GM21737 (cell line): ENCODE measurements around the gene SUMO3.
"Not testable (repeated sequence)": the region's sequence is repeated elsewhere in the genome, so short reads cannot be mapped to it uniquely, and the experiment has no call there.

Experiments used
- ATAC-seq: cut with Tn5 transposase; IDR thresholded peaks from one replicate; pipeline ENCODE4 v1.9.1; 2021; ENCODE audit warnings: mild to moderate bottlenecking, moderate library complexity; ENCODE audit not compliant: unreplicated experiment

SUMO3 gene

DNA sequence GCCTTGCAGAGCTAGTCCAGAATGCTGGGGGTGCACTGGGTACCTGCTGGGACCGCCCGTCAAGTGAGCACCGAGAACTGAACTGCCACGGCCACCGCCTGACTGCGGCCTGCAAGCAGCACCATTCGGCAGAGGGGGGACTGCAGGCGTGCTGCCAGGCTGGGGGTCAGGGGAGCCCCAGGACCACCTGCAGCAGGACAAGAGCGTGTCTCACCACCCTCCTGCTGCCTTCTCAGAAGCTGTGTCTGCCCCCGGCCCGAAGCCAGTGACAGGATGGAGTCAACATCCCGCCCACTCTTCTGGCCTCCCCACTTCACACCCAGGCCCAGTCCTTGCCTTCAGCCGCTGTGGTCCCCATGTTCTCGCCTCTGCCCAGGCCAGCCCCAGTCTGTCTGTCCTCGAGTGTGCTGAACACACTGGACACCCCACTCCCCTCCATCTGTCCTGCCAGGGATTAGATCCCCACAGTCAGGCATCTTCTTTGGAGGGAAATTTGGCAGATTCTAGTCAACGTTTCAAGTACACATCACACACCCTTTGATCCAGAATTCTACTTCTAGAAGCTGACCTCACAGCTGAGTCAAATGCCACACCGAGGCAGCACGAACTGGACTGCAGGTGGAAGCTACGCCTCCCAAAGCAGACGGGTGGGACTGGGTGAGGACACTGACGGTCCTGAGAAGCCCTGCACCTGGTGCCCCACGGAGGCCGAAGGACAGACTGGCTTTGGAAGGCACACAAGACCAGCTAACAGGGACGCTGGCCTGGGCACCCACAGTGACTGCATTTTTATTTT, 29.6 kb upstream of the SUMO3 start:
- ATAC-seq, result no peak

DNA sequence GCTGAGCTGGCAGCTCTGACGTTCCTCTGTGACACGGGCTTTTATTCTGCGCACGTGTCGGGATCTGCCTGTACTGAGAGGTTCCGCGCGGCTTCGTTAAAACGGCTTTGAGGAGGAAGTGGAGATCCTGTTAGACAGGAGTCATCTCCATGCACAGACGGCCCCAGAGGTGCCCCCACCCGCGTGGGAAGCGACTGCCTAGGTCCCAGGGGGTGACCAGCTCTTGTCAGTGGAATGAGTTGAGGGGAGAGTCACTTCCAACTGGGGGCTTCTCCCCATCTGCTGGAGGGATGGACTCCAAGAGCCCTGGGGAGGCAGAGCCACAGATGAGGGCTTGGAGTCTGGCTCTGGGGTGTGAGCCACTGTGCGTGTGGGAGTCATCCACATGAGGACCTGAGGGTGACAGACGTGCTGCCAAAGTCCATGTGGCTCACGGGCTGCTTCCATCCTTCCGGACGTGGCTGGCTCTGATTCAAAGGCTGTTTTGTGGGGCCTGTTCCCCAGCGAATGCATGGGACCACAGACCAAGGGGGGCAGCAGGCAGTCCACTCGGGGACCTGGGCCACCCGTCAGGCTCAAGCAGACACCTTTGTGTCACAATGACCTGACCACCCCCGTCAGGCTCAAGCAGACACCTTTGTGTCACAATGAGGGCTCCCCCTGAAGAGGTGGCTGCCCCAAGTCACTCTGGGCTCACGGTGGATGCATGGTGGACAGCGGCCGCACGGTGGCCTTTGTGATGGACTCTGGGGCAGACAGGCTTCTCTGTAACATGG, 28.8 kb upstream of the SUMO3 start:
- ATAC-seq, result no peak

DNA sequence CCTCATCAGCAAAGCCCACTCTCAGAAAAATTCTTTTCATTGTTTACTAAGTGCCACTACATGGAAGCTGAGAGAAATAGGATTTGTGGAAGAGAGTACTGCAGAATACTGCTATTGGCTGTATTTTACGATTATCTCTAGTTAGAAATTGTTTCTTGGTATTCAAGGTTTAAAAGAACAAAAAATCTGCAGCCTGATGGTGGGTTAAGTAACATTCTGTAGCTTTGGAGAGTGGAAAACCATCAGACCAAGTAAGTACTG, 28.3 kb upstream of the SUMO3 start:
- ATAC-seq, result no peak

DNA sequence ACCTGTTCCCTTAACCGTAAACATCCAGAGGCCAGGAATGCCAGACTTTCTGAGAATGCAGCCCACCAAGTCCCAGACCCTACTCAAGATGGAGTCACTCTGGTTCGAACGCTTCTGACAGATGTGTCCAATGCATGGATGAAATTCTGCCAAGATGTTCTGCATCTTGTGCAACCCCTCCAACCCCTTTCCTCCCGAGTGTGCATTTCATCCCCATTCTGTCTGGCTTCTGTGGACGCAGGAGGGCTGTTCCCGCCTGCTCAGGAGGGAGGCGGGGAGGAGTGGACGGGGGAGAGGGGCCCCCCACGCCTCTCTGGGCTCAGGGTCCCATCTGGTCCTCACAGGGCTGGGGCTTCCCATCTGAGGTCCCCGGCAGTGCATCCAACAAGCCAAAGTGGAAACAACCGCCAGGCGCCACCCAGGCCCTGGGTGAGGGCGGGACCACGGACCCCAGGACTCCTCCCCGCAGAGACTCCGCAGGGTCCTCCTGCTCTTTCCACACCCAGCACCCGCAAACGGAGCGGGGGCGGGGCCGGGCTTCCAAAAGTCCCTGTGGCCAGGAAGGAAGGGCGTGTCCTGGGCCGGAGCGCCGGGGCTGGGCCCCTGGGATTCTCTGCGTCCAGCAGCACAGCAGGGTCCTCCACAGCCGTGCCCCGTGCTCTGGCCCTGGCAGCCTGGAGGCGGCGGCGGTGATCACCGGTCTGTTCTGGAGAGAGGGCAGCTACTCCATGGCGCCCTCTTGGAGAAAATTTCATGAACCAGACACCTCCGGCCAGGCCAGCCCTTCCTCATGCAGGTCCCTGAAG, 27.8 kb upstream of the SUMO3 start:
- ATAC-seq, result no peak

DNA sequence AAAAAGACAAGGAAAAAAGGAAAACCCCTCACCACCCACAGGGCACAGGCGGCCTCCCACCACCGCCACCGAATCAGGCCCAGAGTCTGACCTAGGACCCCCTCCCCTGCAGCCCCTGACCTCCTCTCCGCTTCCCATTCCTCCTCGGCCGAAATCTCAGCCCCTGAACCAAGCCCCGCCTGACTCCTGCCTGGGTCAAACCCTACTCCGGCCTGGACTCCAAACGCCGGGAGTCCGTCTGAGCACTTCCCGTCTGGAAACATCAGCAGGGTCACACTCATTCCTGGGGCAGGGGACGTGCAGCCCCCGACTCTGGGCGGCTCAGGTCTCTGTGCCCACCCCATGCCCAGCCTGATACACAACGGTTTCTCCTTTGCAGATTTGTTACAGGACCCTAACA, 26.4 kb upstream of the SUMO3 start:
- ATAC-seq, result no peak

DNA sequence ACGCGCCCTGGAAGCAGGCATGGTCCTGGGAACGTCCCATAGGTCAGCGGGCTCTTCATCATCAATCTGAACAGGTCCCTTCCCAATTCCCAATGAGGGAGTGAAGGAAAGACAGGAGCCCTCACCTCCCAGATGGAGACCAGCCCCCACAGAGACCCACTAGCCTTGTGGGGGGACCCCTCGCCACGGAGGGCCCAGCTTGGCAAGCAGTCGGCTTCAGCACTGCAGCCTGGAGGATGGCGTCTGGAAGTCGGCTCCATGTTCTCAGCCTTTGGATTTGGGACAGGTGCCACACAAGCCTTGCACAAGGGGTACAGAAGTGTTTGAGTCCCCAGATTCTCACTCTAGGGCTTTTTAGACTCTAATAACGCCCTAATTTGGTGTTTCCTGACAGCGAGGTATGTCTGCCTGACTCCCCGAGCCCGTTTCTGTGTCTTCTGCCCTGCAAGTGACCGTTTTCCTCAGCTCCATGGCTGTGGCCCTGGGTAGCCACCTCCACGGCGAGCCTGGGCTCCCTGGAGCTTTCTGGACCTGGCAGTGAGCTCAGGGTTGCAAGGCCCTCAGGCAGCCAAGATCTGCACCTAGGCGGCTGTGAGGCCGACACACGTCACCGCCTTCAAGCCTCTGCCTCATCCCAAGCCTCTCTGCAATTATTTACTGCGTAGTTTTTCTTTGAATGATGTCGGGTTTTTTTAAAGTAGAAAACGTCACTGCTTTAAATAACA, 25.0 kb upstream of the SUMO3 start:
- ATAC-seq, result no peak

DNA sequence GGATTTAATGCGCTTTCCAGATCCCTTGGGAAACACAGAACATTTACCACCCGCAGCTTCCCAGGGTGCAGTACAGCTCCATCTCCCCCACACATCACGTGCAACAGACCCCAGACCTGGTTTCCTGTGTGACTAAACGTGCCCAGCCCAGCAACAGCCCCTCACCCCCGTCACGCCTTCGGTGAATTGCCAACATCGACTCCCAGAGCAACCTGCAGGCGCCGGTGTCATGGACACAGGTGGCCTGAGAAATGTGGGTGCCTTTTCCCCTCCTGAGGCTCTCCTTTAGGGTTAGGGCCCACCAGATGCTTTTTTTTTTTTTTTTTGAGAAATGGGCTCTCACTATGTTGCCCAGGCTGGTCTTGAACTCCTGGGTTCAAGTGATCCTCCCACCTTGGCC, 24.2 kb upstream of the SUMO3 start:
- no peak for ATAC-seq

DNA sequence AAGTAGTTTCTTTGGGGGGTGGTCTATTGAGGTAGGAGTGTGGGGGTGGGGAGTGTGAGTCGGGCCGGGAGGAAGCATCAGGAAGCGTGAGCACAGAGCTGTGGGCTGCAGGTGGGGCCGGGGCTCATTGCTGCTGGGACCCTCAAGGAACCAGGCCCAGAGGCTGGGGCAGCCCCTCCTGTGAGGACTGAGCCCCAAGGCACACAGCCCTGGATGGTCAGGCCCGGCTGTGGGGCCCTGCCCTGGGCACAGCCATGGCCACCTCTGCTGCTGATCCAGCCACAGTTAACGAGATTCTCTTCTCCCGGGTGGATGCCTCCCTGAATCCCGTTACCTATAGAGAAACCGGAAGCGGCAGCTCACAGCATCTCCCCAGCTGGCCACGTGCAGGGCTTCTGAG, 22.9 kb upstream of the SUMO3 start:
- no peak for ATAC-seq

DNA sequence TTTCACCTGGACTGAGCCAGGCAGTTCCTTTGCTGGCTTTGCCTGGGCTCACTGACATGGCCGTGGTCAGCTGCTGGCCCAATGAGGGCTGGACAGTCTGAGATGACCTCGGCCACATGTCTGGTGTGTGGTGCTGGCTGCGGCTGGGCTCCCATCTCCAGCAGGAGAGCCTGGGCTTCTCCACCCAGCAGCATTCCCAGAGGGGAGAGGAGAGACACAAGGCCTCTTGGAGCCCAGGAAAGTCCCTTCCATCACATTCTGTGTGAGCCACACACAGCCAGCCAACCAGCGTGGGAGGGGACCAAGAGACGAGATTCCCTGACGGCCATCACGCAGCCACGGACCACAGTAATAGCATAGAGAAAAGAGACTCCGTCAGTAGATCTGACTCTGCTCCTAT, 21.1 kb upstream of the SUMO3 start:
- no peak for ATAC-seq

DNA sequence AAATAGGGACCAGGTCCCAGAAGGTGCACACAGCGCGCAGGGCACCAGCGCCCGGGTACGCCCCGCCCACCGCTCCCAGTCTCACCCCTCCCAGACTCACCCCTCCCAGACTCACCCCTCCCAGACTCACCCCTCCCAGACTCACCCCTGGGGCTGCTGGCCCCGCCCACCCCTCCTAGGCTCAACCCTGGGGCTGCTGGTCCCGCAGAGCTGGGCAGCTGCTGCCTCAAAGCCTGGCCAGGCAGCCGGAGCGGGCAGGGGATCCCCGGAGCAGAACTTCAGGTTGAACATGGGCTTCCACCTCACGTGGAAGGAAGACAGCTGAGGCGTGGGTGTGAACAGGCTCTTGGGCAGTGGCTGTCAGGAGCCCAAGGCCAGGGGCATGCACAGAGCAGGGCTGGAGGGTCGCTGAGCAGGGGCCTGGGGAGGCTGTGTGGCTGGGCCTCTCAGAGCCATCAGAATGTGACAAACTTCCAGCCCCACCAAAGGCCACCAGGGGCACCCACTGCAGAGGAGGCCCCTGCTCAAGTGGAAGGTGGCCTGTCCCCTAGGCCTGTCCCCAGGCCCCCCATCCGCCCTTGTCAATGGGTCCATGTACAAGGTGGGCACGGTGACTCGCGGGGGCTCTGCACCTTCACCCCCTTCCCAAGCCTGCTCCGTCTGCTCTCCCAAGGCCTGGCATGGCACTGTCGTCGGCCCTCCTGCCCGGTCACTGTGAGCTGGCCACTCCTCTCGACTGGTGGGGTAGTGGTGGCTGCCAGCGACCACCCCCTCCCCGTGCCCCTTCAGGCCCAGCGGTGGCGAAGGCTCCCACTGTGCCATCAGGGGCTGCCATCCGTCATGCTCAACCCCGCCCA, 20.4 kb upstream of the SUMO3 start:
- ATAC-seq, result no peak

DNA sequence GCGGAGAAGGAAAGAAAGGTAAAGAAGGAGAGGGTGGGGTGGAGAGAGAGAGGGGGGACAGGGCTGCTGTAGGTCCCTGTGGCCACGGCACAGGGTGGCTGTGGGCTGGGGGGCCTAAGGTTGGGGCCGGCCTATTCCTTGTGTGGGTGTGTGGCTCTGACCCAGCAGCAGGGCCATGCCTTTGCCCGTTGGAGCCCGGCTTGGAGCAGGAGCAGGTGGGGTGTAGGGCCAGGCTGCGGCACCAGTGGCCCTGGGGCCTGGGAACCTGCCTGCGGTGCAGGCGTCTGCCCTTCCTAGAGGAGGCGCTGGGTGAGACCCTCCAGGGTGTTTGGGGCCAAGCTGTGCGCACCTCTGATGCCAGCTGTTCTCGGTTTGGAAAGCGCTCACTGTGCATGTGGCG, 19.7 kb upstream of the SUMO3 start:
- no peak for ATAC-seq

DNA sequence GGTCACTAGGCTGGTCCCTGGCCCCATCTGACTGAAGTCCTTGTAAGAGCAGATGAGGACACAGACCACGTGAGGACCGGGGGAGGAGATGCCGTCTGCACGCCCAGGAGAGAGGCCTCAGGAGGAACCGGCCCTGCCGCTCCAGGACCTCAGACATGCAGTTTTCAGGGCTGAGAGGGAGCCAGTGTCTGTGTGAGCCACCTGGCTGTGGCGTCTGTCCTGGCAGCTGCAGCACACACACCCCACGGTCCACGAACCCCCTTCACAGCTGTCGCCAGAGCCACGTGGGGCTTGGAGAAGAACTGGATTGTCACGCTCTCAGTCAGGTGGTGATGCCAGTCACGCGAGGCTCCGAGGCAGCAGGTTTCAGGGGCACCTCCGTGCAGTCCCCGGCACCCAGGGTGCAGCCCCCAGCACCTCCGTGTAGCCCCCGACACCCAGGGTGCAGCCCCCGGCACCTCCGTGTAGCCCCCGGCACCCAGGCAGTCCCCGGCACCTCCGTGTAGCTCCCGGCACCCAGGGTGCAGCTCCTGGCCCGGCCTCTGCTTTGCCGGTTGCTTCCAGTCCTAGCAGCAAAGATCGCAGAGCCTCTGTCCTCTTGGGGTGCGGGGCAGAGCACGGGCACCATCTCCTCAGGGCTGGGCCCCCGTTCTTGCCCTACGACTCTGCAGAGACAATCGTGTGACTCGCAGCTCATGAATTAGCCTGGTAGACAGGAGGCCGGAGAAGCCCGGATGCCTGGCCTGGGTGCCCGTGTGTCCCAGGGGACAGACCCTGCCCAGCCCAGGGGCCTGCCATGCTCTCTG, 19.0 kb upstream of the SUMO3 start:
- ATAC-seq, result no peak

DNA sequence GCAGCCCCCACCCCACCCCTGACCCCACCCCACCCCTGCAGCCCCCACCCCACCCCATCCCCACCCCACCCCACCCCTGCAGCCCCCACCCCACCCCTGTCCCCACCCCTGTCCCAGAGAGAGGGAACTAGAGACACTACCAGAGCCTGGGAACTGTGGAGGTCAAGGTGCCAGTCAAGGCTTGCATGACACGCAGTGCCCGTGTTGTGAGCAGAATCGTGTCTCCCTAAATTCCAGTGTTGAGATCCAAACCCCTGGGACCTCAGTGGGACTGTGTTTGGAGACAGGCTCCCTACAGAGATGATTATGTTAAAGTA, 18.4 kb upstream of the SUMO3 start:
- no peak for ATAC-seq

DNA sequence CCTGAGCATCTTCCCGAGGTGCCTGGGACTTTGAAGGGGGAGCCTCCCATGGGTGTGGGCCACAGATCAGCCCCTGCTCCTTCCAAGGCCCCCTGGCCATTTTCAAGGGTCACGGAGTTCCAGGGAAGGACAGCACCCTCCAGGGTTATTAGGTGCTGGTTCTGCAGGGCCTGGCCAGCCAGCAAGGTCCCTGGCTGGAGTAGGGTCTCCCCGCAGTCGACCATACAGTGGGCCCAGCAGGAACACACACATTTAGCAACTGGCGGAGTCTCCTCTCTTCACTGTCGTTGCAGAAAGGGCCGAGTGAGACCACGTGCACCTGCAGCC, 17.7 kb upstream of the SUMO3 start:
- ATAC-seq, result no peak

DNA sequence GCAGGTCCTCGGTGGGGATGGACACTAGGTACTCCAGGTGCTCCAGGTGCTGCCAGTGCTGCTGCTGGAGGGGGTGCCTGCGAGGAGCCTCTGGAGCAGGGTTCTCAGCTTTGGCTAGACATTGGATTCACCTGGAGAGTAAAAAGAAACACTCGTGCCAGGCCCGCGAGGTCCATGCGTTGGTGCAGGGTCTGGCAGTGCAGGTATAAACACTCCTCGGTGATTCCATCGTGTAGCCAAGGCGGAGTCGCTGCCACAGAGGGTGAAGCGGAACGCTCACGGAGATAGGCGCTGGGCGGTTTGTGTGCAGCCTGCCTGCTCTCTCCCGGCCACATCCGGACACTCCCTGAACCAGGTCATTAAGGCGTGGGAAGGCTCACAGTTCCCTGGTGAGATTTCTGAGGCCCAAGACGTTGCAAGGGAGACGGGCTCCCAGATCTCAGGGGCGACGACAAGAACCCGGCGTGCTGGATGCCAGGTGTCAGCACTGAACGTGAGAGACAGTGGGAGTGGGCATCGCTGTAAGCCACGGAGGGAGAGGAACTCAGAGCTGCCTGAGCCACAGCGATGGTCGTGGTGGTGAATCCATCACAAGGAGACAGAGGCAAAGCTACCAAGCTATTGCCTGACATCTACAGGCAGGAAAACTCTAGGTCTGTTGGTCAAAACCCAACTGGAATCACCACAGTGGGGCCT, 17.2 kb upstream of the SUMO3 start:
- ATAC-seq, result no peak

DNA sequence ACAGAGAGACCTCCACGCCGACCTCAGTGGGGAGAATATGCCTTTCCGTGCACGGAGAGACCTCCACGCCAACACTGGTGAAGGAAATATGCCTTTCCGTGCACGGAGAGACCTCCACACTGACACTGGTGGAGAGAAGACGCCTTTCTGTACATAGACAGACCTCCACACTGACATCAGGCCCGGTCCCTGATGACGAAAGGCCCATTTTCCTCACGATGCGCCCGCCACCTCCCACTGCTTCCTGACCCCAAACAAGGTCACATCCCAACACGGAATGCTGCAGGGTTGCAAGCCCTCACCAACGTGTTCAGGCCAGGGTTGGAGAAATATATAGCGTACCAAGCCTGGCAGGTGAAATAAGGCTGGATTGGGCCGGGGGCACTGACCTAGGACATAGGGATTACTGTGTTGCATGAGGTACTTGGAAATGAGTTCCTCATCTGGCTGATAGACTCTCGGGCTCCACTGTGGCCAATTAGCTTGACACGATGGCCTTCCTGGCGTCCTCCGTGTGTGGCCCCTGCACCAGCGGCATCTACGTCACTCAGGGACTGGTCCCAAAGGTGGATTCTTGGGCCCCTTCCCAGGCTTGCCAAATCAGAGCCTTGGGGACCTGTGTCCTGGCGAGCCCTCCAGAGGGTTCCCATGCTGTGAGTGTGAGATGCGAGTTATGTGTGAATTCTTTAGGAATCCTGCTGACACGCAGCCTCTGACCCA, 16.5 kb upstream of the SUMO3 start:
- no peak for ATAC-seq

DNA sequence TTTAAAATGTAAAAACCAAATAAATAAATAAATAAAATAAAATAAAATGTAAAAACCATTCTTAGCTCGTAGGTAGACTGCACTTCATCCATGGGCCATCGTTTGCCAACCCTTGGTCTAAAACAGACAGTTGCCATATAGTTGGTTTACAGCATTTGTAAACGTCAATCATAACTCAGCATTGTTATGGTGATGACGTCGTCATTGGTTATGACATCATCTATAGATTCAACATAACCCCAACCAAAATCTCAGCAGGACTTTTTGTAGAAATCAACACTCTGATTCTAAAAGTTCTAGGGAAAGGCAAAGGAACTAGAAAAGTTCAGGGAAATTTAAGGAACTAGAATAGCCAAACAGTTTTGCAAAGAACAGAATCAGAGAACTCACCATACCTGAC, 15.8 kb upstream of the SUMO3 start:
- no peak for ATAC-seq

DNA sequence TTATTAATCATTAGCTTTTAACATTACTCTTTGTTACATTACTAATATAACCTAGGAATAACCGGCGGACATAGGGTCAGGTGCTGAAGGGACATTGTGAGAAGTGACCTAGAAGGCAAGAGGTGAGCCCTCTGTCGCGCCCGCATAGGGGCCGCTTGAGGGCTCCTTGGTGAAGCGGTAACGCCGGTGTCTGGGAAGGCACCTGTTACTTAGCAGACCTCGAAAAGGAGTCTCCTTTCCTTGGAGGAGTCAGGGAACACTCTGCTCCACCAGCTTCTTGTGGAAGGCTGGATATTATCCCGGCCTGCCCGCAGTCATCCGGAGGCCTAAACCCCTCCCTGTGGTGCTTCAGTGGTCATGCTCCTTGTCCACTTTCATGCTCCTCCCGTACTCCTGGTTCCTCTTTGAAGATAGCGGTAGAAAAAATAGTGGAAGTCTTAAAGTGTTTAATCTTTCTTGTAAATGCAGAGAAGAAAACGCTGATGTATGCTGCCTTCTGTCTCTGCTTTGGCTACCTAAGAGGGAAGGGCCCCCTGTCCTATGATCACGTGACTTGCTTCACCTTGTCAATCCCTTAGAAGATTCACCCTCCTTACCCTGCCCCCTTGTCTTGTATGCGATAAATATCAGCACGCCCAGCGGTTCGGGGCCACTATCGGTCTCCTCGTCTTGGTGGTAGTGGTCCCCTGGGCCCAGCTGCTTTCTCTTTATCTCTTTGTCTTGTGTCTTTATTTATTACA, 14.8 kb upstream of the SUMO3 start:
- ATAC-seq, result not testable (repeated sequence)
